NB4 (cell line): Measurements from ENCODE around the gene PLEKHH3.

Source experiments
- POLR2A ChIP-seq: IDR thresholded peaks from 2 replicates; pipeline ENCODE4 v1.6.1; 2011; ENCODE audit warnings: mild to moderate bottlenecking; ENCODE audit not compliant: insufficient read length; ENCODE audit errors: extremely low read depth
- TF ChIP-seq, protein P1 (sequence below): IDR thresholded peaks from one replicate; pipeline ENCODE4 v1.5.1; 2012; ENCODE audit warnings: low read depth, low read length
- TF ChIP-seq, protein P2 (sequence below): IDR thresholded peaks from 2 replicates; pipeline ENCODE4 v1.6.1; 2011; ENCODE audit warnings: low read depth, low read length

DNA sequence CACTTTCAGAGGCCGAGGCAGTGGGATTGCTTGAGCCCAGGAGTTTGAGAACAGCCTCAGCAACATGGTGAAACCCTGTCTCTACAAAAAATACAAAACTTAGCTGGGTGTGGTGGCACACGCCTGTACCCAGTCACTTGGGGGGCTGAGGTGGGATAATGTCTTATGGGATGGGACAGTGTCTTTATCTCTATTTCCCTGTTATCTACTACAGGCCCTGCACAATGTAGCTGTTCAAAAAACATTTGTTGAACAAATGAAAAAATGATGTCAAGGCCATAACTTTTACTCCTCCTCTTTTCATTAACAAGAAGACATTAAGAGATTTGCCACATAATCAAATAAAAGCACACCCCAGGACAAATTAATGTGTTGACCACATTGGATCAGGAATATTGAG, 53.5 kb downstream of the PLEKHH3 start:
- TF ChIP-seq, protein P1, sequence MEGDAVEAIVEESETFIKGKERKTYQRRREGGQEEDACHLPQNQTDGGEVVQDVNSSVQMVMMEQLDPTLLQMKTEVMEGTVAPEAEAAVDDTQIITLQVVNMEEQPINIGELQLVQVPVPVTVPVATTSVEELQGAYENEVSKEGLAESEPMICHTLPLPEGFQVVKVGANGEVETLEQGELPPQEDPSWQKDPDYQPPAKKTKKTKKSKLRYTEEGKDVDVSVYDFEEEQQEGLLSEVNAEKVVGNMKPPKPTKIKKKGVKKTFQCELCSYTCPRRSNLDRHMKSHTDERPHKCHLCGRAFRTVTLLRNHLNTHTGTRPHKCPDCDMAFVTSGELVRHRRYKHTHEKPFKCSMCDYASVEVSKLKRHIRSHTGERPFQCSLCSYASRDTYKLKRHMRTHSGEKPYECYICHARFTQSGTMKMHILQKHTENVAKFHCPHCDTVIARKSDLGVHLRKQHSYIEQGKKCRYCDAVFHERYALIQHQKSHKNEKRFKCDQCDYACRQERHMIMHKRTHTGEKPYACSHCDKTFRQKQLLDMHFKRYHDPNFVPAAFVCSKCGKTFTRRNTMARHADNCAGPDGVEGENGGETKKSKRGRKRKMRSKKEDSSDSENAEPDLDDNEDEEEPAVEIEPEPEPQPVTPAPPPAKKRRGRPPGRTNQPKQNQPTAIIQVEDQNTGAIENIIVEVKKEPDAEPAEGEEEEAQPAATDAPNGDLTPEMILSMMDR: no peak
- TF ChIP-seq, protein P2, sequence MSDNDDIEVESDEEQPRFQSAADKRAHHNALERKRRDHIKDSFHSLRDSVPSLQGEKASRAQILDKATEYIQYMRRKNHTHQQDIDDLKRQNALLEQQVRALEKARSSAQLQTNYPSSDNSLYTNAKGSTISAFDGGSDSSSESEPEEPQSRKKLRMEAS: no peak
- no peak for TF ChIP-seq POLR2A
